KMS-11 (cell line): ENCODE data around the gene TMC5.

Experiments
- H2AFZ ChIP-seq: fragments of 200-600 bp; sonication (generic); 2 replicates; pipeline ENCODE4 v1.6.1; 2016; ENCODE audit warnings: antibody characterized with exemption, mixed run types, low read depth
- H3K27ac ChIP-seq: fragments of 200-600 bp; sonication (generic); 2 replicates; pipeline ENCODE4 v1.6.1; 2016; ENCODE audit warnings: mild to moderate bottlenecking, mixed run types
- H3K27me3 ChIP-seq: fragments of 200-600 bp; sonication (generic); 2 replicates; pipeline ENCODE4 v1.6.1; 2017; ENCODE audit warnings: mild to moderate bottlenecking, low read depth, mixed run types, moderate library complexity; ENCODE audit not compliant: insufficient read depth
- H3K36me3 ChIP-seq: fragments of 200-600 bp; sonication (generic); 2 replicates; pipeline ENCODE4 v1.6.1; 2017; ENCODE audit warnings: mild to moderate bottlenecking, mixed run types; ENCODE audit not compliant: insufficient read depth
- H3K4me1 ChIP-seq: fragments of 200-600 bp; sonication (generic); 2 replicates; pipeline ENCODE4 v1.6.1; 2016; ENCODE audit warnings: mild to moderate bottlenecking, low read depth, mixed run types; ENCODE audit not compliant: poor library complexity, severe bottlenecking
- H3K4me2 ChIP-seq: fragments of 200-600 bp; sonication (generic); 2 replicates; pipeline ENCODE4 v1.7.0; 2016; ENCODE audit warnings: mild to moderate bottlenecking, mixed run types
- H3K4me3 ChIP-seq: fragments of 200-600 bp; sonication (generic); IDR thresholded peaks from 2 replicates; pipeline ENCODE4 v1.6.1; 2017; ENCODE audit warnings: low read depth, low read length, mixed read lengths; ENCODE audit not compliant: insufficient read depth
- H3K79me2 ChIP-seq: fragments of 200-600 bp; sonication (generic); 2 replicates; pipeline ENCODE4 v1.6.1; 2016; ENCODE audit warnings: low read depth, mixed run types; ENCODE audit not compliant: insufficient read depth
- H3K9ac ChIP-seq: fragments of 200-600 bp; sonication (generic); 2 replicates; pipeline ENCODE4 v1.6.1; 2016; ENCODE audit warnings: mild to moderate bottlenecking, mixed run types
- H4K20me1 ChIP-seq: fragments of 200-600 bp; sonication (generic); 2 replicates; pipeline ENCODE4 v1.6.1; 2016; ENCODE audit warnings: mild to moderate bottlenecking, mixed run types; ENCODE audit not compliant: insufficient read depth
- CTCF ChIP-seq: fragments of 200-600 bp; sonication (generic); conservative IDR thresholded peaks from 2 replicates; pipeline ENCODE4 v1.6.1; 2017; ENCODE audit warnings: low read depth, mild to moderate bottlenecking, antibody characterized with exemption, low read length, moderate library complexity, mixed read lengths

Gene TMC5

GRCh38 chr16:19474617-19475016 is 56.9 kb downstream of the TMC5 start:
- no peak overlapping the region for H3K9ac ChIP-seq
- no peak for TF ChIP-seq CTCF
- H3K79me2 ChIP-seq: no peaks in the 10 kb centered on the region
- H3K36me3 ChIP-seq: no peaks in the 10 kb centered on the region
- H3K4me2 ChIP-seq: no peak overlapping the region
- H3K4me3 ChIP-seq: no peak overlapping the region
- no peaks in the 10 kb centered on the region for H3K27me3 ChIP-seq
- H3K4me1 ChIP-seq: no peaks in the 10 kb centered on the region
- no peaks in the 10 kb centered on the region for H4K20me1 ChIP-seq
- H3K27ac ChIP-seq: no peak overlapping the region
- H2AFZ ChIP-seq: no peak overlapping the region

GRCh38 chr16:19478505-19478904 is 60.8 kb downstream of the TMC5 start:
- H3K36me3 ChIP-seq: no peaks in the 10 kb centered on the region
- no peak for TF ChIP-seq CTCF
- H3K4me3 ChIP-seq: no peak overlapping the region
- no peak overlapping the region for H2AFZ ChIP-seq
- H3K4me1 ChIP-seq: no peaks in the 10 kb centered on the region
- H3K9ac ChIP-seq: no peak overlapping the region
- H4K20me1 ChIP-seq: no peaks in the 10 kb centered on the region
- no peak overlapping the region for H3K4me2 ChIP-seq
- H3K27me3 ChIP-seq: no peaks in the 10 kb centered on the region
- no peaks in the 10 kb centered on the region for H3K79me2 ChIP-seq
- no peak overlapping the region for H3K27ac ChIP-seq

GRCh38 chr16:19479302-19479721 is 61.6 kb downstream of the TMC5 start:
- no peak overlapping the region for H2AFZ ChIP-seq
- no peaks in the 10 kb centered on the region for H3K4me1 ChIP-seq
- H3K27me3 ChIP-seq: no peaks in the 10 kb centered on the region
- H3K4me3 ChIP-seq: no peak overlapping the region
- H3K79me2 ChIP-seq: no peaks in the 10 kb centered on the region
- H4K20me1 ChIP-seq: no peaks in the 10 kb centered on the region
- no peak overlapping the region for H3K4me2 ChIP-seq
- no peak overlapping the region for H3K27ac ChIP-seq
- no peak overlapping the region for H3K9ac ChIP-seq
- no peak for TF ChIP-seq CTCF
- H3K36me3 ChIP-seq: no peaks in the 10 kb centered on the region

- no peaks in the 10 kb centered on the region for H3K4me1 ChIP-seq
- H2AFZ ChIP-seq: no peak overlapping the region
- no peaks in the 10 kb centered on the region for H3K36me3 ChIP-seq
- no peak for TF ChIP-seq CTCF
- H3K4me2 ChIP-seq: no peak overlapping the region
- no peak overlapping the region for H3K27ac ChIP-seq
- no peaks in the 10 kb centered on the region for H3K79me2 ChIP-seq
- H3K27me3 ChIP-seq: no peaks in the 10 kb centered on the region
- H3K4me3 ChIP-seq: no peak overlapping the region
- H4K20me1 ChIP-seq: no peaks in the 10 kb centered on the region
- no peak overlapping the region for H3K9ac ChIP-seq
Measured at GRCh38 chr16:19481296-19481695, 63.6 kb downstream of the TMC5 start.
